Measurements from ENCODE around the gene GAREM1.
"Not testable (repeated sequence)": the region's sequence is repeated elsewhere in the genome, so short reads cannot be mapped to it uniquely, and the experiment has no call there.

GAREM1 gene

DNA sequence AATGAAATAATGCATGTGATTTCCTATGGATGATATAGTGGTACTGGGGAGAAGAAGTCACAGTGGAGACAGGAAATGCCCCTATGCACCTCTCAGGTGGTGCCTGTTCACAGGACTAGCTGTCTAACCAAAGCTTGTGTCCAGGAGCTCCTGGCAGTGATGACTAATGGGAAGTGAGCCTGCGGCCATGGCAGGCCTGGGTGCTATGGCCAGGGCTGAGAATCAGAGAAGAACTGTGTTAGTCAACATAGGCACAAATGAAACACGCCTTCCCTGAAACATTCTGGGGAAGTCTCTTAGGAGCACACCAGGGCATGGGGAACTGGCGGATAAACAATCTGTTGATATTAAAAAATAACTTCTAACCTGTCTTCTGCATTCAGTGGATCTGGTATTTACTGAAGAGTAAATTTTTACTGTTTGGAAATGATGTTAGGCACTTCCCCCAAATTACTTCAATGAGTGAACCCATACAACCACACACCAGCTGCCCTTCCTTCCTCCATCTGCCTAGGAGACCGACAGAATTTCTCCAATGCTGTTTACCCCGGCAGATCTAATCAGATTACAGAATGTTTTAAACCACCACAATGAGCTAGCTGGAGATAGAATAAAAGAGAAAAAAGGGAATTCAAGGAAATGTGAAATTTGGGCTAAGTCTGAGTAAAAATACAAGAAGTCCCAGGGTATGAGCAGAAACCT lies 213.4 kb downstream of the GAREM1 start:
- DNase-seq (ENCODE audit: low spot score): no peak

DNA sequence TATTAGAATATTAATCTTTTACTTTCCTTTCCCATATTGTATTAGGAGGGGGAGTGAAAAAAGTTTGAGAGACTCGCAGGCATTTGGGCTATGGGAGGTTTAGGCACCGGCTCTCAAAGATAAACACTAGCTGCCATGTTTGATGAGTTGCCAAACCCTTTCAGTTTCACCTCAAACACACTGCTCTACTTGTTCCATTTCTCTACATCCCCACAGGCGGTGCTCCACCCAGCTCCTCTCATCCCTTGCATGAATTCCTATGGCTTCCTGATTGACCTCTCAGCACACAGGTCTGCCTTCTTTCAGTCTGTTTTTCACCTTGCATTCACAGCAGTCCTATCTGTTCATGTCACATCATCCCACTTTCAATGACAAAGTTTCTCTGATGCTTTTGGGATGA lies 215.1 kb downstream of the GAREM1 start:
- no peak for DNase-seq (ENCODE audit: low spot score)

DNA sequence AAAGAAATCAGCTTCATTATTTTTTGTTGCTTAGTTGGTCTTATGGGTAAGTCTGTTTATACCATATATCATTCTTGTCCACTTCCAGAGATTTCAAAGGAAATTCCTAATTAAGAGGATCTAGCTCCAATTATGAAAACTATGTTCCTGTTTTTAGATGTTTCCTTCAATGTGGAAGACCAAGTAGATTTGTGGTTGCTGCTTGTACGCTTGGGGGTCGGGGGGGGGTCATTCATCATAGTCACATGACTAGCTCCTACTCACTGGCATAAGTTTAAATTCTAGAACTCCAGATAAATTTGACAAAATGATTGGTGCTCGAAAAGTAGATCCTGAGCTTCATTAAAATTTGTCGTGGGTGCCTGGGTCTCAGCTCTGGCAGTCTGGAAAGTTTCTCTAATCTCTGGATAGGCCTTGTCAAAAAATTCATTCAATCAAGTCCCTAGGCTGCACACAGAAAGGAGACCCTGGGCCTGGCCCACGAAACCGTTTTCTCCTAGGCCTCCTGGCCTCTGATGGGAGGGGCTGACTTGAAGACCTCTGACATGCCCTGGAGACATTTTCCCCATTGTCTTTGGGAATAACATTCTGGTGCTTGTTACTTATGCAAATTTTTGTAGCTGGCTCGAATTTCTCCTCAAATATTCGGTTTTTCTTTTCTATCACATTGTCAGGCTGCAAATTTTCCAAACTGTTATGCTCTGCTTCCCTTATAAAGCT lies 218.4 kb downstream of the GAREM1 start:
- DNase-seq (ENCODE audit: low spot score): no peak

DNA sequence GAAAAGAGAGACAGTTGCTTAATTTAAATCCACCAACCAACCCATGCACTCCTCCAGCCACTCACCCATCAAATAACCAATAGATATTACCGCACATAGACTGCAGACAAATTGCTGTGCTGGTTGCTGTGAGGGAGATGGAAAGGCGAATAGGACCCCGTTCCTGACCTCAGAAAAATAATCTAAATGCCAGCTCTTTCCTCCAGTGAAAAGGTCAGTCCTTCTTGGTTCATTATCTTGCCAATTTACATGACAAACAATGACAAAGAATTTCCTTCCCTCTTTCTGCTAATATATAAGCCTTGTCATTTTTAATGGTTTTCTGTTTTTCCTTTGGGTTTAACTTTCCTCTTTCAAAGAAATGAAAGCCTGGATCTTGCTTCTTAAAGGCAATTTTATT lies 219.2 kb downstream of the GAREM1 start:
- no peak for DNase-seq (ENCODE audit: low spot score)

- no peak for DNase-seq (ENCODE audit: low spot score)
These were observed 221.3 kb downstream of the GAREM1 start for GRCh38 chr18:32249147-32249929.

GRCh38 chr18:32244881-32245280 lies 225.8 kb downstream of the GAREM1 start:
- DNase-seq (ENCODE audit: low spot score): no peak

- DNase-seq (ENCODE audit: low spot score): no peak
These were observed 227.3 kb downstream of the GAREM1 start for GRCh38 chr18:32243358-32243757.

- DNase-seq (ENCODE audit: low spot score): no peak
These were observed 228.3 kb downstream of the GAREM1 start for GRCh38 chr18:32242395-32242794.

- no peak for DNase-seq (ENCODE audit: low spot score)
These were observed 231.9 kb downstream of the GAREM1 start for GRCh38 chr18:32238635-32239268.

DNA sequence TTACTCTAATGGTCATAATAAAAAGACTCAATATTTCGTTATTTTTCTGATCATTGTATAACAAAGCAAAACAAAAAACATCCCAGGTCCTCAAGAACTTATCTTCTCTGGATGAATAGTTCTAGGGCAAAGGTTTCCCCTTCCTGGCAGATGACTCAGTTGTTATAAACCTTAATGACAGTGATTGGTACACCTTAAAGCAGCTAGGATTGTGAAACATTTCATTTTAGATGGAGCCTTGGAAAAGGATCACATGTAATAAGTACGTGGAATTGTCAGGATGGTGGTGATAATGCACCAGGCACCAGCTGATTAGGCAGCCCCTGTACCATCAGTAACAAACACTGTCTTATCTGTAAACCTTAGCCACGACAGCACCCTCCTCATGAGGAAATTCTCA lies 233.6 kb downstream of the GAREM1 start:
- no peak for DNase-seq (ENCODE audit: low spot score)

GRCh38 chr18:32233348-32233747 lies 237.3 kb downstream of the GAREM1 start:
- DNase-seq (ENCODE audit: low spot score): not testable (repeated sequence)

DNA sequence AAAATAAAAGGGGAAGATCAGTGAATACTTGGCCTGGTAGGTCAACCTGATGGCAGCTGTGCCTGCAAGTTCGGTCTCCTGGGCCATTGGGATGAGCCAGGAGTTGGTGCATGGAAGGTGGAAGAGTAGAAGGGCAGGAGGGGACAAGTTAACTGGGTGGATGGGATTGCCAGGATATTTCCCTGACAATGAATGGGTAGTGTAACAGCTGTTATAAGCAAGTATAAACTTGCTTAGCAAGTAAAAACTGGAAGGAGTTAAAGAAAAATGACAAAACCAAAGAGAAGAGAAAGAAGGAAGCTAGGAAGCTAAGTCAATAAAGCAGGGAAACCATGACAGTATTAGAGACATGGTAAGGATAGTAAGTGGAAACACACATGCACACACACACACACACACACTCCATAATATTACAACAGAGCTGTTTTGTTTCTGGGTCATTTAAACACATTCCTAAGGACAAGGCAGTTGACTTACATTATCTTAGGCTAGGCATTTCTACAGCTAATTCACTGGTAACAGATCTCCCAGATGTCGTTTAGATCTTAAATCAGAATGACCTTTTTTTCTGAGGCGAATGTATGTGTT lies 251.2 kb downstream of the GAREM1 start:
- no peak for DNase-seq (ENCODE audit: low spot score)

DNA sequence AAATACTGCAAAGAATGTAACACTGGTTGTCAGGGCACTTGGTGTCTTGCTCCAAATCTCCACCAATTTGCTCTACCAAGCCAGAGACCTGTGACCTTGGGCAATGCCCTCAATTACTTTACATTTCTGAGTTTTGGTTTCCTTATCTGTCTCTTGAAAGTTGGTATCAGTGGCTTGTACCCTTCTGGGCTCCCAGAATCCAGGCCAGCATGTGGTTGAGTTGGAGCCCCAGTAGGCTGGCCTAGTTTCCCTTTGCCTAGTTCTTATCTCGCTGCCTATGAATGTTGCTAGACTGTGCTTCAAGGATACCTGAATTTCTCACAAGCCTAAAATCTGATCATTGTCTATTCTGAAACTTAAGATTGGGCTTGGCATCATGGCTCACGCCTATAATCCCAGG lies 254.3 kb downstream of the GAREM1 start:
- DNase-seq (ENCODE audit: low spot score): no peak

GRCh38 chr18:32213693-32214092 lies 257.0 kb downstream of the GAREM1 start:
- DNase-seq (ENCODE audit: low spot score): no peak
